T-helper 17 cell (primary cell): ENCODE data around the gene PCDHA8. TPM values are rescaled to one million over a fixed set of nuclear protein-coding genes. Genes with fewer than 3 reads are reported as not detected.
"Not testable (repeated sequence)": the region's sequence is repeated elsewhere in the genome, so short reads cannot be mapped to it uniquely, and the experiment has no call there.

Source experiments
- ATAC-seq: fragments of 150-1000 bp; cut with Tn5 transposase; 2 replicates; pipeline ENCODE4 v1.10.0; 2021; ENCODE audit warnings: mild to moderate bottlenecking, moderate library complexity
- DNase-seq, 3 donors: peaks; one replicate each; pipeline versions ENCODE4 v3.0.0 to v3.0.0-alpha.2; 2020 to 2021
- H3K9me3 ChIP-seq: one replicate; pipeline ENCODE4 v1.7.0; 2013; ENCODE audit warnings: low read length, mild to moderate bottlenecking; ENCODE audit not compliant: control insufficient read depth, poor library complexity, severe bottlenecking
- H3K27ac Mint-ChIP-seq: one replicate; pipeline ENCODE4 v1.8.0; 2022; ENCODE audit warnings: mild to moderate bottlenecking, moderate library complexity, mixed read lengths
- H3K27me3 Mint-ChIP-seq: one replicate; pipeline ENCODE4 v1.8.0; 2022; ENCODE audit warnings: mixed read lengths
- H3K36me3 Mint-ChIP-seq: one replicate; pipeline ENCODE4 v1.8.0; 2022; ENCODE audit warnings: low read depth, mixed read lengths
- H3K4me1 Mint-ChIP-seq: one replicate; pipeline ENCODE4 v1.8.0; 2022; ENCODE audit warnings: mild to moderate bottlenecking, mixed read lengths
- H3K4me3 Mint-ChIP-seq: one replicate; pipeline ENCODE4 v1.8.0; 2022; ENCODE audit warnings: mild to moderate bottlenecking, moderate library complexity, mixed read lengths
- total RNA-seq, 4 donors: library from RNA in 2 of 4; stranded (reverse) in 2 of 4; gene quantifications; one replicate each; pipeline ENCODE4 v1.2.3 and lab custom pipeline; 2022 to 2026

Gene PCDHA8
- total RNA-seq, 2 donors from 2014 or later: not detected

- DNase-seq: no peak
- H3K27me3 Mint-ChIP-seq: peaks cover 18% of the 10 kb centered on the region
- no peaks in the 10 kb centered on the region for H3K4me1 Mint-ChIP-seq
- H3K36me3 Mint-ChIP-seq: no peaks in the 10 kb centered on the region
- H3K4me3 Mint-ChIP-seq: no peak overlapping the region
- ATAC-seq: no peak
- H3K27ac Mint-ChIP-seq: no peak overlapping the region
- no peaks in the 10 kb centered on the region for H3K9me3 ChIP-seq
Measured at GRCh38 chr5:140869555-140869886, 28.5 kb downstream of the PCDHA8 start.

DNA sequence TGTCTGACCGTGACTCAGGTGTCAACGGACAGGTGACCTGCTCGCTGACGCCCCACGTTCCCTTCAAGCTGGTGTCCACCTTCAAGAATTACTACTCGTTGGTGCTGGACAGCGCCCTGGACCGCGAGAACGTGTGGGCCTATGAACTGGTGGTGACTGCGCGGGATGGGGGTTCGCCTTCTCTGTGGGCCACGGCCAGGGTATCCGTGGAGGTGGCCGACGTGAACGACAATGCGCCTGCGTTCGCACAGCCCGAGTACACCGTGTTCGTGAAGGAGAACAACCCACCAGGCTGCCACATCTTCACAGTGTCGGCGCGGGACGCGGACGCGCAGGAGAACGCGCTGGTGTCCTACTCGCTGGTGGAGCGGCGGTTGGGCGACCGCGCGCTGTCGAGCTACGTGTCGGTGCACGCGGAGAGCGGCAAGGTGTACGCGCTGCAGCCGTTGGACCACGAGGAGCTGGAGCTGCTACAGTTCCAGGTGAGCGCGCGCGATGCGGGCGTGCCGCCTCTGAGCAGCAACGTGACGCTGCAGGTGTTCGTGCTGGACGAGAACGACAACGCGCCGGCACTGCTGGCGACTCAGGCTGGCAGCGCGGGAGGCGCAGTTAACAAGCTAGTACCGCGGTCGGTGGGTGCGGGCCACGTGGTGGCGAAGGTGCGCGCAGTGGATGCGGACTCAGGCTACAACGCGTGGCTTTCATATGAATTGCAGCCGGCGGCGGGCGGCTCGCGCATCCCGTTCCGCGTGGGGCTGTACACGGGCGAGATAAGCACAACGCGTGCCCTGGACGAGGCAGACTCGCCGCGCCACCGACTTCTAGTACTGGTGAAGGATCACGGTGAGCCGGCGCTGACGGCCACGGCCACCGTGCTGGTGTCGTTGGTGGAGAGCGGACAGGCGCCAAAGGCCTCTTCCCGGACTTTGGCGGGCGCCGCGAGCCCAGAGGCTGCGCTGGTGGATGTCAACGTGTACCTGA is 29.5 kb downstream of the PCDHA8 start:
- no peaks in the 10 kb centered on the region for H3K36me3 Mint-ChIP-seq
- no peaks in the 10 kb centered on the region for H3K9me3 ChIP-seq
- no peak overlapping the region for H3K27ac Mint-ChIP-seq
- H3K4me3 Mint-ChIP-seq: no peak overlapping the region
- H3K27me3 Mint-ChIP-seq: peaks cover 19% of the 10 kb centered on the region
- ATAC-seq: no peak
- DNase-seq: no peak
- H3K4me1 Mint-ChIP-seq: no peaks in the 10 kb centered on the region

DNA sequence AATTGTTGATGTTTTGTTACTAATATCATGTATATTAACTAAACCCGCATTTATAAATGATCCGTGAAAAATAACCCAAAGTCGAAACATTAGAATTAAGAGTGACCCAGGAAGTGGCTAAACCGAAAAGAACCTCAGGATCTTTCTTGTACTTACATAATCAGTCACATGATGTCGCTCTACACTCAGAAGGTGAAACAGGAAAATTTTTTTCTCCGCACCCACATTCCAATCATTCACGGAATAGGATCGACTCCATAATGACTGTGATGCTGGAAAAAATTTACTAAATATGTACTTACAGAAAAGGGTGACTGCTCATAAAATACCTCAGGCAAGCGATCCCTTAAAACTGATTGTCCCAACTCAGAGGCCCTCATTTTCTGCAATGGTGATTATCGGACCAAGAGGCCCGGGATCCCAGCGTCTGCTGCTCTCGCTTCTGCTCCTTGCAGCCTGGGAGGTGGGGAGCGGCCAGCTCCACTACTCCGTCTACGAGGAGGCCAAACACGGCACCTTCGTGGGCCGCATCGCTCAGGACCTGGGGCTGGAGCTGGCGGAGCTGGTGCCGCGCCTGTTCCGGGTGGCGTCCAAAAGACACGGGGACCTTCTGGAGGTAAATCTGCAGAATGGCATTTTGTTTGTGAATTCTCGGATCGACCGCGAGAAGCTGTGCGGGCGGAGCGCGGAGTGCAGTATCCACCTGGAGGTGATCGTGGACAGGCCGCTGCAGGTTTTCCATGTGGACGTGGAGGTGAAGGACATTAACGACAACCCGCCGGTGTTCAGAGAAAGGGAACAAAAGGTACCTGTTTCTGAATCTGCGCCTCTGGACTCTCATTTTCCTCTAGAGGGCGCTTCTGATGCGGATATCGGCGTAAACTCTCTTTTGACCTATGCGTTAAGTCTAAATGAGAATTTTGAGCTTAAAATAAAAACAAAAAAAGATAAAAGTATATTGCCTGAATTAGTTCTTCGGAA is 34.4 kb downstream of the PCDHA8 start, which contains the start of gene PCDHA12:
Gene PCDHA12 (plus strand): TSS at position 224 of the 981 bp plus-strand sequence. CDS start 165 bp downstream, at position 389.
- H3K4me3 Mint-ChIP-seq: no peak within 1 kb of the TSS
- ATAC-seq (no peak), DNase-seq (no peak)
- H3K4me1 Mint-ChIP-seq: no peaks in the 10 kb centered on the region
- H3K27me3 Mint-ChIP-seq: peaks cover 16% of the 10 kb centered on the region
- H3K9me3 ChIP-seq: no peaks in the 10 kb centered on the region
- no peaks in the 10 kb centered on the region for H3K36me3 Mint-ChIP-seq
- no peak within 1 kb of the TSS for H3K27ac Mint-ChIP-seq

DNA sequence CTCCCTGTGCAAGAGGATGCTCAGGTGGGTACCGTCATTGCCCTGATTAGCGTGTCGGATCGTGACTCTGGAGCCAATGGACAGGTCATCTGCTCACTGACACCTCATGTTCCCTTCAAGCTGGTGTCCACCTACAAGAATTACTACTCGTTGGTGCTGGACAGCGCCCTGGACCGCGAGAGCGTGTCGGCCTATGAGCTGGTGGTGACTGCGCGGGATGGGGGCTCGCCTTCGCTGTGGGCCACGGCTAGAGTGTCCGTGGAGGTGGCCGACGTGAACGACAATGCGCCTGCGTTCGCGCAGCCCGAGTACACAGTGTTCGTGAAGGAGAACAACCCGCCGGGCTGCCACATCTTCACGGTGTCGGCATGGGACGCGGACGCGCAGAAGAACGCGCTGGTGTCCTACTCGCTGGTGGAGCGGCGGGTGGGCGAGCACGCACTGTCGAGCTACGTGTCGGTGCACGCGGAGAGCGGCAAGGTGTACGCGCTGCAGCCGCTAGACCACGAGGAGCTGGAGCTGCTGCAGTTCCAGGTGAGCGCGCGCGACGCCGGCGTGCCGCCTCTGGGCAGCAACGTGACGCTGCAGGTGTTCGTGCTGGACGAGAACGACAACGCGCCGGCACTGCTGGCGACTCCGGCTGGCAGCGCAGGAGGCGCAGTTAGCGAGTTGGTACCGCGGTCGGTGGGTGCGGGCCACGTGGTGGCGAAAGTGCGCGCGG is 35.7 kb downstream of the PCDHA8 start:
- H3K36me3 Mint-ChIP-seq, H3K4me3 Mint-ChIP-seq, DNase-seq, ATAC-seq, H3K4me1 Mint-ChIP-seq, H3K9me3 ChIP-seq, H3K27ac Mint-ChIP-seq: not testable (repeated sequence)
- peaks cover 14% of the 10 kb centered on the region for H3K27me3 Mint-ChIP-seq

DNA sequence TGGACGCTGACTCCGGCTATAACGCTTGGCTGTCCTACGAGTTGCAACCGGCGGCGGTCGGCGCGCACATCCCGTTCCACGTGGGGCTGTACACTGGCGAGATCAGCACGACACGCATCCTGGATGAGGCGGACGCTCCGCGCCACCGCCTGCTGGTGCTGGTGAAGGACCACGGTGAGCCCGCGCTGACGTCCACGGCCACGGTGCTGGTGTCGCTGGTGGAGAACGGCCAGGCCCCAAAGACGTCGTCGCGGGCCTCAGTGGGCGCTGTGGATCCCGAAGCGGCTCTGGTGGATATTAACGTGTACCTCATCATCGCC is 36.2 kb downstream of the PCDHA8 start:
- H3K9me3 ChIP-seq: peaks cover 4% of the 10 kb centered on the region
- H3K27ac Mint-ChIP-seq: no peak overlapping the region
- peaks cover 11% of the 10 kb centered on the region for H3K27me3 Mint-ChIP-seq
- ATAC-seq: no peak
- H3K36me3 Mint-ChIP-seq: no peaks in the 10 kb centered on the region
- H3K4me3 Mint-ChIP-seq: no peak overlapping the region
- DNase-seq: no peak
- no peaks in the 10 kb centered on the region for H3K4me1 Mint-ChIP-seq

DNA sequence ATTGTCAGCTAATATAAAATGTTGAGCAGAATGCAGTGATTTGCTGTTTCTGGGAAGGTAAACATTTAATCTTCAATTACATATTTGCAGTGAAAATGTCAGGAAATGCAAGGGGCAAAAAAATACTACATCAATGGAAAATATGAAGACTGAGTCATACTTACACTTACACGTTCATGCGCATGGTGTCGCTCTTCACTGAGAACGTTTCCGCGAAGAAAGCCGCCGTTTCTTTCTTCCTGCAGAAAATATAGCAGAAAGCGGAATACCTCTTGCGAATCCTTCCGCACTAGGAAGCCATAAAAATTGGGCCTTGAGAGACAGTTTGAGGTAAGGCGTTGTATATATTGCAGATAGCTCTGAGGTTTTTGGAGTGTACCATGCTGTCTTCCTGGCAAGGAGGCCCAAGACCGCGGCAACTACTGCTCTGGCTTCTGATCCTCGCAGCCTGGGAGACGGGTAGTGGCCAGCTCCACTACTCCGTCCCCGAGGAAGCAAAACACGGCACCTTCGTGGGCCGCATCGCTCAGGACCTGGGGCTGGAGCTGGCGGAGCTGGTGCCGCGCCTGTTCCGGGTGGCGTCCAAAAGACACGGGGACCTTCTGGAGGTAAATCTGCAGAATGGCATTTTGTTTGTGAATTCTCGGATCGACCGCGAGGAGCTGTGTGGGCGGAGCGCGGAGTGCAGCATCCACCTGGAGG is 41.1 kb downstream of the PCDHA8 start, which contains the start of gene PCDHA13:
Gene PCDHA13 (plus strand): TSS at position 236 of the 702 bp plus-strand sequence. CDS start 145 bp downstream, at position 381.
- no peak within 1 kb of the TSS for H3K27ac Mint-ChIP-seq
- no peaks in the 10 kb centered on the region for H3K36me3 Mint-ChIP-seq
- DNase-seq (no peak), ATAC-seq (no peak)
- H3K27me3 Mint-ChIP-seq: peaks cover 6% of the 10 kb centered on the region
- peaks cover 4% of the 10 kb centered on the region for H3K9me3 ChIP-seq
- no peaks in the 10 kb centered on the region for H3K4me1 Mint-ChIP-seq
- H3K4me3 Mint-ChIP-seq: no peak within 1 kb of the TSS

DNA sequence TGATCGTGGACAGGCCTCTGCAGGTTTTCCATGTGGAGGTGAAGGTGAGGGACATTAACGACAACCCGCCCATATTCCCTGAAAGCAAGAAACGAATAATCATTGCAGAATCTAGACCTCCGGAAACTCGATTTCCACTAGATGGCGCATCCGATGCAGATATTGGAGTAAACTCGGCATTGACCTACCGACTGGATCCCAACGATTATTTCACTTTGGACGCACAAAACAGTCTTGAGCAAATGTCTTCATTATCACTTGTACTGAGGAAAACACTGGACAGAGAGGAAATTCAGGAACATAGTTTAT is 41.6 kb downstream of the PCDHA8 start:
- Mint-ChIP-seq H3K4me3 (no peak overlapping the region), H3K36me3 (no peaks in the 10 kb centered on the region), H3K27ac (no peak overlapping the region), H3K27me3 (peaks cover 6% of the 10 kb centered on the region), H3K4me1 (no peaks in the 10 kb centered on the region)
- ATAC-seq: no peak
- DNase-seq: no peak
- peaks cover 4% of the 10 kb centered on the region for H3K9me3 ChIP-seq

GRCh38 chr5:140883373-140883772 is 42.4 kb downstream of the PCDHA8 start:
- Mint-ChIP-seq H3K36me3 (no peaks in the 10 kb centered on the region), H3K27me3 (peaks cover 6% of the 10 kb centered on the region), H3K4me1 (no peaks in the 10 kb centered on the region), H3K4me3 (no peak overlapping the region), H3K27ac (no peak overlapping the region)
- DNase-seq (no peak), ATAC-seq (no peak)
- peaks cover 4% of the 10 kb centered on the region for H3K9me3 ChIP-seq

DNA sequence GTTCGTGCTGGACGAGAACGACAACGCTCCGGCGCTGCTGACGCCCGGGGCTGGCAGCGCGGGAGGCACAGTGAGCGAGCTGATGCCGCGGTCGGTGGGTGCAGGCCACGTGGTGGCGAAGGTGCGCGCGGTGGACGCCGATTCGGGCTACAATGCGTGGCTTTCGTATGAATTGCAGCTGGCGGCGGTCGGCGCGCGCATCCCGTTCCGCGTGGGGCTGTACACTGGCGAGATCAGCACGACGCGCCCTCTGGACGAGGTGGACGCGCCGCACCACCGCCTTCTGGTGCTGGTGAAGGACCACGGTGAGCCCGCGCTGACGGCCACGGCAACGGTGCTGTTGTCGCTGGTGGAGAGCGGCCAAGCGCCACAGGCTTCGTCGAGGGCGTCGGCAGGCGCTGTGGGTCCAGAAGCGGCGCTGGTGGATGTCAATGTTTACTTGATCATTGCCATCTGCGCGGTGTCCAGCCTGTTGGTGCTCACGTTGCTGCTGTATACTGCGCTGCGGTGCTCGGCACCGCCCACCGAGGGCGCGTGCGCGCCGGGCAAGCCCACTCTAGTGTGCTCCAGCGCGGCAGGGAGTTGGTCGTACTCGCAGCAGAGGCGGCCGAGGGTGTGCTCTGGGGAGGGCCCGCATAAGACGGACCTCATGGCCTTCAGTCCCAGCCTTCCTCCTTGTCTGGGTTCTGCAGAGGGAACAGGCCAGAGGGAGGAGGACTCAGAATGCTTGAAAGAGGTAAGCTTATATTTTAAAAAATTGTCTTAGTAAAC is 43.1 kb downstream of the PCDHA8 start:
- H3K27ac Mint-ChIP-seq: no peak overlapping the region
- H3K27me3 Mint-ChIP-seq: peaks cover 6% of the 10 kb centered on the region
- no peak overlapping the region for H3K4me3 Mint-ChIP-seq
- DNase-seq: no peak
- no peak for ATAC-seq
- no peaks in the 10 kb centered on the region for H3K4me1 Mint-ChIP-seq
- no peaks in the 10 kb centered on the region for H3K36me3 Mint-ChIP-seq
- peaks cover 4% of the 10 kb centered on the region for H3K9me3 ChIP-seq
